ENCODE measurements around the gene KIF25.

DNA sequence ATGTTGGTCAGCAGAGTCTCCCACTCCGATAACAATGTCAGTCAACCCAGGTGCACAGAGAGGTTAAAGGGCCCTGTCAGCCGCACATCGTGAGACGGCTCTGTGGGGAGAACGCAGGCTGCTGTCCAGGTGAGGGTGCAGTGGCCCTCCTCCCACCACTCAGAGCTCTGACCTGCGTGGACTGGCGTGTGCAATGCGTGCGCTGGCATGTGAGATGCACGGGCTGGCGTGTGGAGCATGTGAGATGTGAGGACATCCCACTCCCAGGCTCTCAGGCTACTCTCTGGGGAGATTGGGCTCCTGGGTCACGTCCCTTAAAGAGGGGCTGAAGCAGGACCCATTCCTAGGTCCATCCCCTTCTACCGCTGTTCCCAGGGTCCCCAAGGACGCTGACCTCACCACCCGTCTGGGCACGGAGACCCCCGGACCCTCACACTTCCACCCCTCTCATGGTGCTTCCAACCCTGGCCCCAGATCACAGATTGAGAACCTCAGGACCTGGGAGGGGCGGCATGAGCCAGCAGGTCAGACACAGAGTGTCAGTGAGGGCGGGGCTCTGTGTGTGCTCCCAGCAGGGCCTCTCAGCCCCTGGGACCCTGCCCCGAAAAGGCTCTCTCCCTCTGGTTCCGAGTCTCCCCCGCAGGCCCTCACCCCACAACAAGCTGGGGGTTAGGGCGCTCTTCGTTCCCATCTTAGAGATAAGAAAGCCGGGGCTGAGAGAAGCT, 90.1 kb downstream of the KIF25 start:
- TF ChIP-seq, protein P1, sequence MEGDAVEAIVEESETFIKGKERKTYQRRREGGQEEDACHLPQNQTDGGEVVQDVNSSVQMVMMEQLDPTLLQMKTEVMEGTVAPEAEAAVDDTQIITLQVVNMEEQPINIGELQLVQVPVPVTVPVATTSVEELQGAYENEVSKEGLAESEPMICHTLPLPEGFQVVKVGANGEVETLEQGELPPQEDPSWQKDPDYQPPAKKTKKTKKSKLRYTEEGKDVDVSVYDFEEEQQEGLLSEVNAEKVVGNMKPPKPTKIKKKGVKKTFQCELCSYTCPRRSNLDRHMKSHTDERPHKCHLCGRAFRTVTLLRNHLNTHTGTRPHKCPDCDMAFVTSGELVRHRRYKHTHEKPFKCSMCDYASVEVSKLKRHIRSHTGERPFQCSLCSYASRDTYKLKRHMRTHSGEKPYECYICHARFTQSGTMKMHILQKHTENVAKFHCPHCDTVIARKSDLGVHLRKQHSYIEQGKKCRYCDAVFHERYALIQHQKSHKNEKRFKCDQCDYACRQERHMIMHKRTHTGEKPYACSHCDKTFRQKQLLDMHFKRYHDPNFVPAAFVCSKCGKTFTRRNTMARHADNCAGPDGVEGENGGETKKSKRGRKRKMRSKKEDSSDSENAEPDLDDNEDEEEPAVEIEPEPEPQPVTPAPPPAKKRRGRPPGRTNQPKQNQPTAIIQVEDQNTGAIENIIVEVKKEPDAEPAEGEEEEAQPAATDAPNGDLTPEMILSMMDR (conservative IDR thresholded peaks at IDR 0.05 in 1 of 2, IDR thresholded peaks at IDR 0.05 in 1 of 2; ENCODE audit: extremely low read depth in 1 of 2, insufficient read depth in 1 of 2, low read depth in 1 of 2, low read length in 2 of 2), result no peak
- no peak for TF ChIP-seq EZH2 (IDR thresholded peaks at IDR 0.05; ENCODE audit: borderline replicate concordance, low read length)

All from mammary epithelial cell (primary cell).